RCC 7860 (cell line): ENCODE data around the gene RUNX2.
"Not testable (repeated sequence)": the region's sequence is repeated elsewhere in the genome, so short reads cannot be mapped to it uniquely, and the experiment has no call there.

Experiments
- DNase-seq: peaks from one replicate; pipeline ENCODE4 v3.0.0-alpha.2; 2015; ENCODE audit warnings: low spot score
- FAIRE-seq: peaks from 2 replicates; lab custom pipeline; 2012; peaks lifted over from hg19 to GRCh38; lab: Jason Lieb, UNC

The RUNX2 gene

GRCh38 chr6:45450132-45450531 lies 122.0 kb downstream of the RUNX2 start:
- DNase-seq (no peak), FAIRE-seq (no peak)

GRCh38 chr6:45450831-45451230 lies 122.7 kb downstream of the RUNX2 start:
- DNase-seq (no peak), FAIRE-seq (no peak)

- FAIRE-seq = no peak
- DNase-seq = no peak
Measured at GRCh38 chr6:45454008-45454911, 126.1 kb downstream of the RUNX2 start.

GRCh38 chr6:45455408-45455807 lies 127.3 kb downstream of the RUNX2 start:
- DNase-seq (no peak), FAIRE-seq (no peak)

- DNase-seq (no peak), FAIRE-seq (no peak)
Measured at GRCh38 chr6:45457141-45457540, 129.0 kb downstream of the RUNX2 start.

GRCh38 chr6:45458672-45459071 lies 130.5 kb downstream of the RUNX2 start:
- FAIRE-seq (no peak), DNase-seq (no peak)

- FAIRE-seq (no peak), DNase-seq (no peak)
Measured at GRCh38 chr6:45460166-45460565, 132.0 kb downstream of the RUNX2 start.

GRCh38 chr6:45461486-45461885 lies 133.4 kb downstream of the RUNX2 start:
- no peak for FAIRE-seq
- no peak for DNase-seq

- DNase-seq (no peak), FAIRE-seq (no peak)
Measured at GRCh38 chr6:45462190-45463134, 134.3 kb downstream of the RUNX2 start.

- FAIRE-seq (no peak), DNase-seq (no peak)
Measured at GRCh38 chr6:45464685-45465084, 136.6 kb downstream of the RUNX2 start.

GRCh38 chr6:45466686-45467085 lies 138.6 kb downstream of the RUNX2 start:
- DNase-seq = no peak
- FAIRE-seq = no peak

GRCh38 chr6:45467417-45467816 lies 139.3 kb downstream of the RUNX2 start:
- not testable (repeated sequence) for FAIRE-seq, DNase-seq

GRCh38 chr6:45467853-45468252 lies 139.7 kb downstream of the RUNX2 start:
- FAIRE-seq (no peak), DNase-seq (no peak)

GRCh38 chr6:45469663-45470062 lies 141.5 kb downstream of the RUNX2 start:
- FAIRE-seq (no peak), DNase-seq (no peak)

GRCh38 chr6:45470131-45470738 lies 142.1 kb downstream of the RUNX2 start:
- FAIRE-seq (no peak), DNase-seq (no peak)

- FAIRE-seq = no peak
- no peak for DNase-seq
Measured at GRCh38 chr6:45472382-45472781, 144.3 kb downstream of the RUNX2 start.

- DNase-seq = no peak
Measured at GRCh38 chr6:45473121-45473993, 145.2 kb downstream of the RUNX2 start.

GRCh38 chr6:45474376-45474775 lies 146.2 kb downstream of the RUNX2 start:
- no peak for DNase-seq
- FAIRE-seq = no peak

More at GRCh38 chr6:45473121-45473993, 145.2 kb downstream of the RUNX2 start:
- no peak for FAIRE-seq

- DNase-seq (no peak), FAIRE-seq (no peak)
Measured at GRCh38 chr6:45476341-45476740, 148.2 kb downstream of the RUNX2 start.

- FAIRE-seq (no peak), DNase-seq (no peak)
Measured at GRCh38 chr6:45477278-45477677, 149.1 kb downstream of the RUNX2 start.
